Measurements from ENCODE around the gene TMEM37. TPM values are rescaled to one million over a fixed set of nuclear protein-coding genes. Genes with fewer than 3 reads are reported as not detected.
A peak's percentile ranks its signal among the peaks of the same experiment; 100 is the strongest.

TMEM37 gene
- total and polyA plus RNA-seq, 2 of the 13 experiments (the other 11 are each of a cell fraction or from before 2014, with no cell fraction given) = 37.7 to 115 TPM

- Histone ChIP-seq H3K4me1 (ENCODE audit: insufficient read depth, low read length) (peaks cover 94% of the 10 kb centered on the region), H3K4me2 (ENCODE audit: low read depth, low read length) (peak overlapping the region; percentile 97), H3K9ac (ENCODE audit: insufficient read depth, low read depth, low read length) (0 out of 2 replicates have a peak overlapping the region, but pooled peaks have one; percentile 36), H4K20me1 (ENCODE audit: insufficient read depth, low read length) (no peaks in the 10 kb centered on the region), H3K4me3 (replicated peaks in 1 of 3; ENCODE audit: insufficient read depth in 1 of 3, low read depth in 2 of 3, low read length in 3 of 3) (peak overlapping the region in 2 of 3 experiments; percentile 26 to 67; a peak in 2 of 6 replicates), H3K36me3 (replicated peaks in 1 of 2; ENCODE audit: control insufficient read depth in 1 of 2, insufficient read depth in 2 of 2, low read length in 2 of 2) (no peaks in the 10 kb centered on the region), H3K27me3 (ENCODE audit: control insufficient read depth in 1 of 2, insufficient read depth in 2 of 2, low read length in 2 of 2) (no peaks in the 10 kb centered on the region; a peak in 2 of 5 replicates), H2AFZ (ENCODE audit: low read length) (no peak overlapping the region), H3K9me3 (ENCODE audit: low read length) (peaks cover 12% of the 10 kb centered on the region), H3K79me2 (ENCODE audit: insufficient read depth, low read length) (no peaks in the 10 kb centered on the region), H3K27ac (ENCODE audit: extremely low read length, insufficient read depth, low read length) (peak overlapping the region; percentile 45)
- WGBS (ENCODE audit: low lambda C conversion rate) = 22% methylated on average over 9 of the region's 10 CpGs
- ChIA-PET POLR2A (interaction anchor here (0.7 to 1.7 kb wide), 7 partner anchors 9 to 58 kb away, joined by 3 to 7 read pairs (median 4); partner anchors contain the start of genes C2orf76 and DBI), CTCF (ENCODE audit: low intra/inter-chr PET ratio, low total read pairs) (no interaction called here)
- intact Hi-C loops (cut with micrococcal nuclease; ENCODE audit: unreplicated experiment) = no loop called here
- in situ Hi-C loops (cut with HindIII; ENCODE audit: extremely low pct_ligation_motif_present, low pct_unique_long_range_greater_than_20kb) = no loop called here
- no peak for FAIRE-seq
- no TSS peak for BruUV-seq (replicated peaks)
- DNase-seq (ENCODE audit: low spot score) = no peak
- ATAC-seq = peak; percentile 42
- no peak for TF ChIP-seq GTF2F1 (IDR thresholded peaks at IDR 0.05; ENCODE audit: low read length)
- TF ChIP-seq ZNF121 (CRISPR knock-in tag; IDR thresholded peaks at IDR 0.05) = no peak
- no peak for TF ChIP-seq ZNF572 (CRISPR knock-in tag; IDR thresholded peaks at IDR 0.05)
- TF ChIP-seq ZNF75D (CRISPR knock-in tag; IDR thresholded peaks at IDR 0.05; ENCODE audit: borderline replicate concordance) = no peak
- TF ChIP-seq GABPB1 (CRISPR knock-in tag; IDR thresholded peaks at IDR 0.05) = no peak
- TF ChIP-seq, protein P1, sequence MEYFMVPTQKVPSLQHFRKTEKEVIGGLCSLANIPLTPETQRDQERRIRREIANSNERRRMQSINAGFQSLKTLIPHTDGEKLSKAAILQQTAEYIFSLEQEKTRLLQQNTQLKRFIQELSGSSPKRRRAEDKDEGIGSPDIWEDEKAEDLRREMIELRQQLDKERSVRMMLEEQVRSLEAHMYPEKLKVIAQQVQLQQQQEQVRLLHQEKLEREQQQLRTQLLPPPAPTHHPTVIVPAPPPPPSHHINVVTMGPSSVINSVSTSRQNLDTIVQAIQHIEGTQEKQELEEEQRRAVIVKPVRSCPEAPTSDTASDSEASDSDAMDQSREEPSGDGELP (IDR thresholded peaks at IDR 0.05; ENCODE audit: borderline replicate concordance, low read depth) = no peak
- TF ChIP-seq PAWR (CRISPR knock-in tag; IDR thresholded peaks at IDR 0.05; ENCODE audit: borderline replicate concordance) = 0 out of 2 replicates have a peak, but pooled peaks have one; percentile 10
- TF ChIP-seq ZUFSP (CRISPR knock-in tag; IDR thresholded peaks at IDR 0.05; ENCODE audit: borderline replicate concordance) = no peak
- TF ChIP-seq ZNF160 (CRISPR knock-in tag; IDR thresholded peaks at IDR 0.05) = no peak
- no peak for TF ChIP-seq CREM (IDR thresholded peaks at IDR 0.05)
- no peak for TF ChIP-seq CREM (CRISPR knock-in tag; IDR thresholded peaks at IDR 0.05)
- no peak for TF ChIP-seq ZSCAN31 (CRISPR knock-in tag; IDR thresholded peaks at IDR 0.05; ENCODE audit: low read depth)
- TF ChIP-seq ZNF205 (CRISPR knock-in tag; IDR thresholded peaks at IDR 0.05) = no peak
- TF ChIP-seq ZNF530 (CRISPR knock-in tag; IDR thresholded peaks at IDR 0.05; ENCODE audit: low read depth) = no peak
- no peak for TF ChIP-seq ZSCAN9 (CRISPR knock-in tag; IDR thresholded peaks at IDR 0.05; ENCODE audit: borderline replicate concordance)
- 0 out of 2 replicates have a peak, but pooled peaks have one; percentile 42 for TF ChIP-seq ZBTB39 (CRISPR knock-in tag; IDR thresholded peaks at IDR 0.05)
- TF ChIP-seq BRCA1 (CRISPR knock-in tag; IDR thresholded peaks at IDR 0.05) = no peak
- TF ChIP-seq ZNF225 (CRISPR knock-in tag; IDR thresholded peaks at IDR 0.05) = no peak
- no peak for TF ChIP-seq FOSL2 (CRISPR knock-in tag; IDR thresholded peaks at IDR 0.05)
- no peak for TF ChIP-seq ZNF547 (CRISPR knock-in tag; IDR thresholded peaks at IDR 0.05)
- TF ChIP-seq ZNF724P (CRISPR knock-in tag; IDR thresholded peaks at IDR 0.05; ENCODE audit: borderline replicate concordance) = 0 out of 2 replicates have a peak, but pooled peaks have one; percentile 24
These were observed 7.2 kb upstream of the TMEM37 start for GRCh38 chr2:119424284-119425118.

All from HepG2 (cell line).